GM12872 (cell line): ENCODE measurements around the gene FBXL4.

Experiments used
- TF ChIP-seq, protein P1 (sequence below): IDR thresholded peaks from 3 replicates; pipeline ENCODE4 v1.5.1; 2011; ENCODE audit warnings: low read depth, mild to moderate bottlenecking, low read length, moderate library complexity; ENCODE audit not compliant: insufficient read depth

Gene FBXL4

GRCh38 chr6:98875375-98875774, 72.4 kb downstream of the FBXL4 start:
- TF ChIP-seq, protein P1, sequence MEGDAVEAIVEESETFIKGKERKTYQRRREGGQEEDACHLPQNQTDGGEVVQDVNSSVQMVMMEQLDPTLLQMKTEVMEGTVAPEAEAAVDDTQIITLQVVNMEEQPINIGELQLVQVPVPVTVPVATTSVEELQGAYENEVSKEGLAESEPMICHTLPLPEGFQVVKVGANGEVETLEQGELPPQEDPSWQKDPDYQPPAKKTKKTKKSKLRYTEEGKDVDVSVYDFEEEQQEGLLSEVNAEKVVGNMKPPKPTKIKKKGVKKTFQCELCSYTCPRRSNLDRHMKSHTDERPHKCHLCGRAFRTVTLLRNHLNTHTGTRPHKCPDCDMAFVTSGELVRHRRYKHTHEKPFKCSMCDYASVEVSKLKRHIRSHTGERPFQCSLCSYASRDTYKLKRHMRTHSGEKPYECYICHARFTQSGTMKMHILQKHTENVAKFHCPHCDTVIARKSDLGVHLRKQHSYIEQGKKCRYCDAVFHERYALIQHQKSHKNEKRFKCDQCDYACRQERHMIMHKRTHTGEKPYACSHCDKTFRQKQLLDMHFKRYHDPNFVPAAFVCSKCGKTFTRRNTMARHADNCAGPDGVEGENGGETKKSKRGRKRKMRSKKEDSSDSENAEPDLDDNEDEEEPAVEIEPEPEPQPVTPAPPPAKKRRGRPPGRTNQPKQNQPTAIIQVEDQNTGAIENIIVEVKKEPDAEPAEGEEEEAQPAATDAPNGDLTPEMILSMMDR = no peak

- TF ChIP-seq, protein P1 = no peak
Observed at GRCh38 chr6:98871821-98872220, 75.9 kb downstream of the FBXL4 start.

GRCh38 chr6:98871057-98871456, 76.7 kb downstream of the FBXL4 start:
- TF ChIP-seq, protein P1 = no peak

- TF ChIP-seq, protein P1 = no peak
Observed at GRCh38 chr6:98864497-98864896, 83.2 kb downstream of the FBXL4 start.

DNA sequence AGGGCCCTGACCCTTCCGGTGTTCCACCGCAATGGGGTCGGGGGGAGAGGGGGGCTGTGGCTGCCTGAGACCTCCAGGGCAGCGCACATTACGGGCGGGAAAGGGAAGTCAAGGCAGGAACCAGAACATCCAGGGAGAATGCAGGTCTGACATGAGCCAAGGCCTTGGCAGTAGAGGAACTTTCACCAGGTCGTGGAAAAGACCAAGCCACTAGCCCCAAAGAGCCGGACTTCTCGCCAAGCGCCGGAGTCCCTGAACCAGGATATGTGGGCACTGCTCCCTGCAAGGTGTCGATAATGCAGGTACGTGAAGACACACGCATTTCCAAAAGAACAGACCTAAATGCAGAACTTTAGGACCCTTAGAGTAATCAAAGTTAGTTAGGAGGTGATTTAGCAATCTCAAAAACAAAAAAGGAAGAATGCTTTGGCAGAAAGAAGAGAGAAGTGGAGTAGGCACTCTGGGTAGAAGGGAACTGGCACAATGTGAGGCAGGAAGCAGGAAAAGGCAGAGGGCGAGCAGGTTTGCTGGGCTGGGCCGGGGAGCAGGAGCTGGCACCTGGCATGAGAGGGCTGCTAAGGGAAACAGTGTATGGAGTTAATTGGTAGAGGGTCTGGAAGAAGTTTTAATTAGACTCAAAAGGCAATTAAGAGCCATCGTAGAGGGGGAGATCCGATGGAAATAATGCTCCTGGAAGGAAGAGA, 99.1 kb downstream of the FBXL4 start:
- TF ChIP-seq, protein P1 = no peak

DNA sequence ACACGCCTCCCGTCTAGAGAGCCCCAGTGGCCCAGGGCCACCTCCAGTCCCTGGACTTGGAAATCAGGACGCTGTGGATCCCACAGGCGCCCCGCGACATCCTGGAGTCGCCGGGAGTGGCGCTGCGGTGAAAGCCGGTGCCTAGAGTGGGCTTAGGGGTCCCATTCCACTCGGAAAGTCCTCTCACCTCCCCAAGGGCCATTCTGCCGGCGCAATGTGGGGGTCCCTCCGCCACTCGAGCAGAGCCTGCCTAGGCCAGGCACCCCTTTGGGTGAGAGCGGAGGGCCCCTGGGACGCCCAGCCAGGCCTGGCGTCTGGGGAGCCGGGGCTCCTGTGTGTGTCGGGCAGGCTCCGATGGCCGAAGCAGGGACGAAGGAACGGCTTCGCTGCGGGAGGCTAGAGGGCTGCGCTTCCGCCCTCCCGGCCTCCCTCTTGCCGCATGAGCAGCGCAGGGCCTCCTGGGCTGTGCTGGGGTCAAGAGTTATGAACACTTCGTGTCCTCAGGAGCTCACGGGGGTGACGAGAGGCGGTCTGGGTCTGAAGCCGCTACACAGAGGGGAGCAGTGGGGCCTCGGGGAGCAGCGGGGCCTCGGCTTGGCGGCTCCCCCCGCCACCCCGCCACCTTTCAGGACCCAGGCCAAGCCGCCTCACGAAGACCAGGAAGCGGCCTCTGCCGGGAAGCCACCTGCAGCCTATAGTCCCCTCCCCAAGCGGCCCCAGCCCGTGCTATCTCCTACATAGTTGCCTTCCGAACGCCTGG, 99.8 kb downstream of the FBXL4 start:
- TF ChIP-seq, protein P1 = no peak

GRCh38 chr6:98847416-98847778, 100.3 kb downstream of the FBXL4 start:
- TF ChIP-seq, protein P1 = no peak
